ENCODE results near the gene GPANK1. TPM values are rescaled to one million over a fixed set of nuclear protein-coding genes. Genes with fewer than 3 reads are reported as not detected.

GPANK1 gene
- total RNA-seq, 1 experiment from 2014 or later: 17.8 TPM

- in situ Hi-C loops (cut with HindIII; ENCODE audit: low pct_unique_long_range_greater_than_20kb, low sequenced_read_pairs): no loop called here
- no peak for DNase-seq (ENCODE audit: low read depth, low spot score)
These were observed 50.6 kb downstream of the GPANK1 start for GRCh38 chr6:31614075-31614619.

Small RNAs within 50 kb of the gene (small RNA-seq; reads per million reads assigned to genes)
- gene MIR4646 (0 reads per million in 2 experiments), gene MIR6832 (0 reads per million in 2 experiments), gene RF00019 (0 reads per million in 2 experiments), gene SNORA38 (10.4 to 27.6 reads per million in 2 experiments), gene UQCRHP1 (0 reads per million in 2 experiments)

Other genes with a start within 250 kb of the GPANK1 start
- gene MICB, start 166.9 kb downstream of the GPANK1 start, total RNA-seq (2014; rRNA removed; shearing (Covaris generic)): 4.9 and 7.0 TPM in 2 replicates
- gene MCCD1, start 136.0 kb downstream of the GPANK1 start, total RNA-seq (2014; rRNA removed; shearing (Covaris generic)): not detected in 2 replicates
- gene DDX39B, start 123.0 kb downstream of the GPANK1 start, total RNA-seq (2014; rRNA removed; shearing (Covaris generic)): 384 and 391 TPM in 2 replicates
- 0.32 and 0.45 TPM in 2 replicates for gene ATP6V1G2, start 118.4 kb downstream of the GPANK1 start, total RNA-seq (2014; rRNA removed; shearing (Covaris generic))
- 17.2 and 17.8 TPM in 2 replicates for gene NFKBIL1, start 117.4 kb downstream of the GPANK1 start, total RNA-seq (2014; rRNA removed; shearing (Covaris generic))
- not detected in 2 replicates for gene LTA, start 92.7 kb downstream of the GPANK1 start, total RNA-seq (2014; rRNA removed; shearing (Covaris generic))
- not detected in 2 replicates for gene TNF, start 89.4 kb downstream of the GPANK1 start, total RNA-seq (2014; rRNA removed; shearing (Covaris generic))
- gene LTB, start 82.6 kb downstream of the GPANK1 start, total RNA-seq (2014; rRNA removed; shearing (Covaris generic)): not detected in 2 replicates
- not detected in 2 replicates for gene LST1, start 78.7 kb downstream of the GPANK1 start, total RNA-seq (2014; rRNA removed; shearing (Covaris generic))
- gene NCR3, start 72.0 kb downstream of the GPANK1 start, total RNA-seq (2014; rRNA removed; shearing (Covaris generic)): not detected in 2 replicates
- not detected in 2 replicates for gene AIF1, start 49.8 kb downstream of the GPANK1 start, total RNA-seq (2014; rRNA removed; shearing (Covaris generic))
- gene PRRC2A, start 44.3 kb downstream of the GPANK1 start, total RNA-seq (2014; rRNA removed; shearing (Covaris generic)): 32.0 and 48.6 TPM in 2 replicates
- gene BAG6, start 12.3 kb downstream of the GPANK1 start, total RNA-seq (2014; rRNA removed; shearing (Covaris generic)): 110 and 149 TPM in 2 replicates
- 0.42 and 0.43 TPM in 2 replicates for gene APOM, start 9.1 kb downstream of the GPANK1 start, total RNA-seq (2014; rRNA removed; shearing (Covaris generic))
- gene C6orf47, start 4.2 kb downstream of the GPANK1 start, total RNA-seq (2014; rRNA removed; shearing (Covaris generic)): 24.5 and 25.6 TPM in 2 replicates
- 213 and 226 TPM in 2 replicates for gene CSNK2B, start 1.1 kb upstream of the GPANK1 start, total RNA-seq (2014; rRNA removed; shearing (Covaris generic))
- gene LY6G5B, start 5.0 kb upstream of the GPANK1 start, total RNA-seq (2014; rRNA removed; shearing (Covaris generic)): 0.85 and 0.87 TPM in 2 replicates
- gene LY6G5C, start 16.1 kb upstream of the GPANK1 start, total RNA-seq (2014; rRNA removed; shearing (Covaris generic)): 0.48 TPM in 1 of 2 replicates, not detected in the other
- gene ABHD16A, start 38.3 kb upstream of the GPANK1 start, total RNA-seq (2014; rRNA removed; shearing (Covaris generic)): 53.0 and 55.0 TPM in 2 replicates
- not detected in 2 replicates for gene LY6G6F, start 41.9 kb upstream of the GPANK1 start, total RNA-seq (2014; rRNA removed; shearing (Covaris generic))
- not detected in 2 replicates for gene LY6G6D, start 50.4 kb upstream of the GPANK1 start, total RNA-seq (2014; rRNA removed; shearing (Covaris generic))
- not detected in 2 replicates for gene LY6G6C, start 56.7 kb upstream of the GPANK1 start, total RNA-seq (2014; rRNA removed; shearing (Covaris generic))
- not detected in 2 replicates for gene MPIG6B, start 58.4 kb upstream of the GPANK1 start, total RNA-seq (2014; rRNA removed; shearing (Covaris generic))
- gene DDAH2, start 64.3 kb upstream of the GPANK1 start, total RNA-seq (2014; rRNA removed; shearing (Covaris generic)): 4.6 and 4.7 TPM in 2 replicates
- 466 and 467 TPM in 2 replicates for gene CLIC1, start 71.5 kb upstream of the GPANK1 start, total RNA-seq (2014; rRNA removed; shearing (Covaris generic))
- gene MSH5, start 75.0 kb upstream of the GPANK1 start, total RNA-seq (2014; rRNA removed; shearing (Covaris generic)): 16.1 and 17.5 TPM in 2 replicates
- 1.1 and 1.7 TPM in 2 replicates for gene SAPCD1, start 97.7 kb upstream of the GPANK1 start, total RNA-seq (2014; rRNA removed; shearing (Covaris generic))
- gene VWA7, start 112.3 kb upstream of the GPANK1 start, total RNA-seq (2014; rRNA removed; shearing (Covaris generic)): not detected in 2 replicates
- 38.9 and 53.0 TPM in 2 replicates for gene VARS1, start 130.8 kb upstream of the GPANK1 start, total RNA-seq (2014; rRNA removed; shearing (Covaris generic))
- gene LSM2, start 142.0 kb upstream of the GPANK1 start, total RNA-seq (2014; rRNA removed; shearing (Covaris generic)): 45.6 and 47.0 TPM in 2 replicates
- gene HSPA1L, start 150.3 kb upstream of the GPANK1 start, total RNA-seq (2014; rRNA removed; shearing (Covaris generic)): 0.29 TPM in 2 replicates
- gene HSPA1A, start 150.5 kb upstream of the GPANK1 start, total RNA-seq (2014; rRNA removed; shearing (Covaris generic)): 7.1 and 8.2 TPM in 2 replicates
- gene HSPA1B, start 162.7 kb upstream of the GPANK1 start, total RNA-seq (2014; rRNA removed; shearing (Covaris generic)): 104 TPM in 2 replicates
- gene NEU1, start 197.8 kb upstream of the GPANK1 start, total RNA-seq (2014; rRNA removed; shearing (Covaris generic)): 213 and 215 TPM in 2 replicates
- not detected in 2 replicates for gene SLC44A4, start 214.0 kb upstream of the GPANK1 start, total RNA-seq (2014; rRNA removed; shearing (Covaris generic))
- gene EHMT2, start 232.7 kb upstream of the GPANK1 start, total RNA-seq (2014; rRNA removed; shearing (Covaris generic)): 39.4 and 47.7 TPM in 2 replicates
- gene ZBTB12, start 237.1 kb upstream of the GPANK1 start, total RNA-seq (2014; rRNA removed; shearing (Covaris generic)): 1.3 and 2.2 TPM in 2 replicates